Measurements from ENCODE around the gene TNIP1.

TNIP1 gene

GRCh38 chr5:151104795-151105194 lies 24.0 kb upstream of the TNIP1 start:
- DNase-seq: no peak

- no peak for DNase-seq
Observed at GRCh38 chr5:151101746-151102145, 20.9 kb upstream of the TNIP1 start.

GRCh38 chr5:151101151-151101550 lies 20.3 kb upstream of the TNIP1 start:
- no peak for DNase-seq

- DNase-seq: no peak
Observed at GRCh38 chr5:151100681-151101080, 19.8 kb upstream of the TNIP1 start.

GRCh38 chr5:151098768-151099121 lies 17.9 kb upstream of the TNIP1 start:
- no peak for DNase-seq

- DNase-seq: no peak
Observed at GRCh38 chr5:151097820-151098767, 17.3 kb upstream of the TNIP1 start.

GRCh38 chr5:151097061-151097460 lies 16.2 kb upstream of the TNIP1 start:
- no peak for DNase-seq

- no peak for DNase-seq
Observed at GRCh38 chr5:151096001-151096373, 15.2 kb upstream of the TNIP1 start.

GRCh38 chr5:151095341-151096000 lies 14.6 kb upstream of the TNIP1 start:
- DNase-seq: no peak

- DNase-seq: no peak
Observed at GRCh38 chr5:151094852-151095245, 14.0 kb upstream of the TNIP1 start.

GRCh38 chr5:151094030-151094851 lies 13.4 kb upstream of the TNIP1 start:
- no peak for DNase-seq

- no peak for DNase-seq
Observed at GRCh38 chr5:151093476-151093889, 12.6 kb upstream of the TNIP1 start.

- no peak for DNase-seq
Observed at GRCh38 chr5:151092762-151093161, 11.9 kb upstream of the TNIP1 start.

GRCh38 chr5:151089726-151090125 lies 8.9 kb upstream of the TNIP1 start:
- no peak for DNase-seq

GRCh38 chr5:151088986-151089385 lies 8.2 kb upstream of the TNIP1 start:
- no peak for DNase-seq

GRCh38 chr5:151087486-151087885 lies 6.7 kb upstream of the TNIP1 start:
- DNase-seq: no peak

- no peak for DNase-seq
Observed at GRCh38 chr5:151086905-151087360, 6.1 kb upstream of the TNIP1 start.

GRCh38 chr5:151086192-151086869 lies 5.5 kb upstream of the TNIP1 start:
- DNase-seq: no peak

GRCh38 chr5:151085517-151086041 lies 4.7 kb upstream of the TNIP1 start:
- no peak for DNase-seq

- no peak for DNase-seq
Observed at GRCh38 chr5:151084363-151084762, 3.5 kb upstream of the TNIP1 start.

- DNase-seq: no peak
Observed at GRCh38 chr5:151083081-151083676, 2.3 kb upstream of the TNIP1 start.

- no peak for DNase-seq
Observed at GRCh38 chr5:151082282-151082902, 1.6 kb upstream of the TNIP1 start.

Data from cerebellar nuclear complex (tissue), 1 donor.